Fibroblast of skin of right biceps (primary cell): ENCODE data around the gene DOCK4.
A peak's percentile ranks its signal among the peaks of the same experiment; 100 is the strongest.

ENCODE experiments used
- DNase-seq: peaks from one replicate; pipeline ENCODE4 v3.0.0-alpha.2; 2013

The DOCK4 gene

GRCh38 chr7:111987886-111988285 is 218.3 kb downstream of the DOCK4 start:
- no peak for DNase-seq

- peak; percentile 59 for DNase-seq
These were observed 218.9 kb downstream of the DOCK4 start for GRCh38 chr7:111987115-111987826.

- DNase-seq = no peak
These were observed 219.6 kb downstream of the DOCK4 start for GRCh38 chr7:111986601-111987000.

- no peak for DNase-seq
These were observed 220.4 kb downstream of the DOCK4 start for GRCh38 chr7:111985798-111986197.

GRCh38 chr7:111982804-111983203 is 223.4 kb downstream of the DOCK4 start:
- DNase-seq = peak; percentile 10

GRCh38 chr7:111982133-111982532 is 224.1 kb downstream of the DOCK4 start:
- peak; percentile 17 for DNase-seq

- DNase-seq = no peak
These were observed 225.5 kb downstream of the DOCK4 start for GRCh38 chr7:111980725-111981124.

- DNase-seq = no peak
These were observed 230.9 kb downstream of the DOCK4 start for GRCh38 chr7:111975346-111975745.

- DNase-seq = no peak
These were observed 245.2 kb downstream of the DOCK4 start for GRCh38 chr7:111960984-111961383.

- no peak for DNase-seq
These were observed 247.3 kb downstream of the DOCK4 start for GRCh38 chr7:111958896-111959295.

GRCh38 chr7:111958431-111958830 is 247.8 kb downstream of the DOCK4 start:
- no peak for DNase-seq

- no peak for DNase-seq
These were observed 250.6 kb downstream of the DOCK4 start for GRCh38 chr7:111955616-111956015.

GRCh38 chr7:111954474-111955381 is 251.5 kb downstream of the DOCK4 start:
- DNase-seq = no peak

GRCh38 chr7:111954056-111954455 is 252.1 kb downstream of the DOCK4 start:
- DNase-seq = no peak

GRCh38 chr7:111953611-111954010 is 252.6 kb downstream of the DOCK4 start:
- DNase-seq = peak; percentile 9

GRCh38 chr7:111952783-111953182 is 253.4 kb downstream of the DOCK4 start:
- no peak for DNase-seq

GRCh38 chr7:111951052-111951451 is 255.1 kb downstream of the DOCK4 start:
- peak; percentile 4 for DNase-seq

- no peak for DNase-seq
These were observed 263.6 kb downstream of the DOCK4 start for GRCh38 chr7:111942450-111943081.

GRCh38 chr7:111937163-111937562 is 269.0 kb downstream of the DOCK4 start:
- no peak for DNase-seq

- DNase-seq = peak; percentile 22
These were observed 272.6 kb downstream of the DOCK4 start for GRCh38 chr7:111933609-111934008.

GRCh38 chr7:111931958-111932357 is 274.2 kb downstream of the DOCK4 start:
- peak; percentile 18 for DNase-seq

GRCh38 chr7:111931016-111931517 is 275.1 kb downstream of the DOCK4 start:
- DNase-seq = no peak

- no peak for DNase-seq
These were observed 276.9 kb downstream of the DOCK4 start for GRCh38 chr7:111929264-111929663.
